SU-DHL-6 (cell line): ENCODE results near the gene RAB22A.

ENCODE experiments used
- CTCF ChIP-seq: fragments of 200-600 bp; sonication (generic); IDR thresholded peaks from one replicate; pipeline ENCODE4 v1.5.1; 2017; ENCODE audit warnings: antibody characterized with exemption, mild to moderate bottlenecking, low read length, moderate library complexity; ENCODE audit not compliant: insufficient read depth, poor library complexity, severe bottlenecking
- EZH2phosphoT487 ChIP-seq: fragments of 200-600 bp; sonication (generic), shearing (Covaris generic); conservative IDR thresholded peaks from 2 replicates; pipeline ENCODE4 v1.6.1; 2018; ENCODE audit warnings: mild to moderate bottlenecking, antibody characterized with exemption, low read length, moderate library complexity, mixed read lengths

GRCh38 chr20:58340151-58340550, 30.6 kb downstream of the RAB22A start:
- TF ChIP-seq CTCF, result no peak
- TF ChIP-seq EZH2phosphoT487, result no peak
